Measurements from ENCODE around the gene ABCB8. TPM values are rescaled to one million over a fixed set of nuclear protein-coding genes. Genes with fewer than 3 reads are reported as not detected.

Gene ABCB8
- total and polyA plus RNA-seq, 2 of the 4 experiments (the other 2 are of a cell fraction) = 16.3 to 26.8 TPM

- H4K5ac ChIP-seq (ENCODE audit: low read depth, low read length) = no peak overlapping the region
- POLR2A ChIA-PET (ENCODE audit: unreplicated experiment) = no interaction called here
- no peak overlapping the region for H3K4me3 ChIP-seq (ENCODE audit: insufficient read depth, low read depth, low read length)
- H2BK120ac ChIP-seq (ENCODE audit: low read depth, low read length) = no peak overlapping the region
- H3K4me1 ChIP-seq (ENCODE audit: control insufficient read depth, insufficient read depth, low read length) = peaks cover 10% of the 10 kb centered on the region; the same call in 1 of the 2 replicates
- H2BK15ac ChIP-seq (ENCODE audit: low read depth, low read length) = no peak overlapping the region
- H3K18ac ChIP-seq (ENCODE audit: low read depth, low read length) = no peak overlapping the region
- no peak overlapping the region for H3K27ac ChIP-seq (ENCODE audit: insufficient read depth, low read length)
- no peak overlapping the region for H2BK5ac ChIP-seq (ENCODE audit: low read depth, low read length, poor library complexity, severe bottlenecking)
- H3K23ac ChIP-seq (ENCODE audit: low read depth, low read length) = no peak overlapping the region
- intact Hi-C loops (cut with micrococcal nuclease) = no loop called here
- H4K20me1 ChIP-seq (ENCODE audit: insufficient read depth, low read length) = no peaks in the 10 kb centered on the region; the same call in 1 of the 2 replicates
- no peaks in the 10 kb centered on the region for H3K79me1 ChIP-seq (ENCODE audit: low read depth in 1 of 2, low read length in 2 of 2)
- H4K91ac ChIP-seq (ENCODE audit: insufficient read depth, low read depth, low read length) = no peak overlapping the region
- H3K4ac ChIP-seq (ENCODE audit: low read depth, low read length) = no peak overlapping the region
- H3K9me1 ChIP-seq (ENCODE audit: insufficient read depth, low read length) = no peaks in the 10 kb centered on the region
- no peak overlapping the region for H2AK9ac ChIP-seq (replicated peaks; ENCODE audit: low read depth, low read length, poor library complexity)
- TF ChIP-seq, protein P1, sequence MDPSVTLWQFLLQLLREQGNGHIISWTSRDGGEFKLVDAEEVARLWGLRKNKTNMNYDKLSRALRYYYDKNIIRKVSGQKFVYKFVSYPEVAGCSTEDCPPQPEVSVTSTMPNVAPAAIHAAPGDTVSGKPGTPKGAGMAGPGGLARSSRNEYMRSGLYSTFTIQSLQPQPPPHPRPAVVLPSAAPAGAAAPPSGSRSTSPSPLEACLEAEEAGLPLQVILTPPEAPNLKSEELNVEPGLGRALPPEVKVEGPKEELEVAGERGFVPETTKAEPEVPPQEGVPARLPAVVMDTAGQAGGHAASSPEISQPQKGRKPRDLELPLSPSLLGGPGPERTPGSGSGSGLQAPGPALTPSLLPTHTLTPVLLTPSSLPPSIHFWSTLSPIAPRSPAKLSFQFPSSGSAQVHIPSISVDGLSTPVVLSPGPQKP (IDR thresholded peaks at IDR 0.05; ENCODE audit: borderline replicate concordance, low read depth, low read length) = no peak
- TF ChIP-seq BHLHE40 (IDR thresholded peaks at IDR 0.05; ENCODE audit: low read depth, low read length) = no peak
- TF ChIP-seq CTCF (conservative IDR thresholded peaks at IDR 0.05; ENCODE audit: low read depth, low read length) = no peak
- TF ChIP-seq CEBPB (IDR thresholded peaks at IDR 0.05; ENCODE audit: low read depth, low read length) = no peak
- no peak for TF ChIP-seq RAD21 (IDR thresholded peaks at IDR 0.05; ENCODE audit: low read length)
- no peak for TF ChIP-seq POLR2A (IDR thresholded peaks at IDR 0.05; ENCODE audit: low read depth, low read length)
- TF ChIP-seq NFE2L2 (IDR thresholded peaks at IDR 0.05; ENCODE audit: low read depth, low read length) = no peak
- in situ Hi-C loops (cut with MboI; ENCODE audit: low sequenced_read_pairs) = loop anchor here (25.0 kb wide), 1 partner anchor 569 kb away; a partner anchor contains a TSS
- H3K14ac ChIP-seq (replicated peaks; ENCODE audit: low read depth, low read length) = no peak overlapping the region
- ATAC-seq (ENCODE audit: low read depth) = no peak
- H2AK5ac ChIP-seq (ENCODE audit: low read depth, low read length) = no peak overlapping the region
- no peaks in the 10 kb centered on the region for H3K36me3 ChIP-seq (ENCODE audit: control insufficient read depth, insufficient read depth, low read length)
- peaks cover 44% of the 10 kb centered on the region for H3K27me3 ChIP-seq (ENCODE audit: control insufficient read depth, insufficient read depth, low read length)
- H3K4me2 ChIP-seq (ENCODE audit: low read depth, low read length) = no peak overlapping the region
- no peak overlapping the region for H3K9ac ChIP-seq (ENCODE audit: low read depth, low read length)
- H3K9me3 ChIP-seq (ENCODE audit: control insufficient read depth, insufficient read depth, low read length) = no peaks in the 10 kb centered on the region
- no TSS peak for BruUV-seq (replicated peaks)
- dilution Hi-C loops (cut with HindIII; ENCODE audit: low sequenced_read_pairs, unreplicated experiment) = no loop called here
- no peak overlapping the region for H3K56ac ChIP-seq (ENCODE audit: extremely low read depth, insufficient read depth, low read length)
- no peak overlapping the region for H2AFZ ChIP-seq (replicated peaks; ENCODE audit: low read length, poor library complexity)
- DNase-seq = no peak
- CTCF ChIA-PET = no interaction called here
- 36% methylated on average over 3 of the region's 6 CpGs; no CpG with 5 or more reads in 1 of the 2 experiments for WGBS, 2 experiments (ENCODE audit: extremely low coverage in 2 of 2, insufficient read length in 1 of 2)
- H2BK20ac ChIP-seq (ENCODE audit: low read depth, low read length) = no peak overlapping the region
- no peak overlapping the region for H4K8ac ChIP-seq (ENCODE audit: low read depth in 2 of 2, low read length in 2 of 2)
Observed at GRCh38 chr7:150981644-150982043, 46.6 kb upstream of the ABCB8 start.
